ENCODE data around the gene FADS2.

The FADS2 gene

GRCh38 chr11:61851113-61851899 lies 23.2 kb downstream of the FADS2 start:
- no peak for FAIRE-seq

- FAIRE-seq, result no peak
Observed at GRCh38 chr11:61851900-61852295, 23.8 kb downstream of the FADS2 start.

- no peak for FAIRE-seq
Observed at GRCh38 chr11:61853698-61854169, 25.6 kb downstream of the FADS2 start.

- FAIRE-seq, result no peak
Observed at GRCh38 chr11:61854206-61854895, 26.3 kb downstream of the FADS2 start.

- no peak for FAIRE-seq
Observed at GRCh38 chr11:61854966-61855714, 27.0 kb downstream of the FADS2 start.

- FAIRE-seq, result no peak
Observed at GRCh38 chr11:61855939-61856680, 28.0 kb downstream of the FADS2 start.

GRCh38 chr11:61860054-61860903 lies 32.2 kb downstream of the FADS2 start:
- no peak for FAIRE-seq

- FAIRE-seq, result no peak
Observed at GRCh38 chr11:61861634-61862033, 33.5 kb downstream of the FADS2 start.

- no peak for FAIRE-seq
Observed at GRCh38 chr11:61862714-61863547, 34.8 kb downstream of the FADS2 start.

- FAIRE-seq, result no peak
Observed at GRCh38 chr11:61863548-61864081, 35.5 kb downstream of the FADS2 start.

GRCh38 chr11:61864814-61865775 lies 37.0 kb downstream of the FADS2 start:
- no peak for FAIRE-seq

GRCh38 chr11:61866231-61866957 lies 38.3 kb downstream of the FADS2 start:
- no peak for FAIRE-seq

- no peak for FAIRE-seq
Observed at GRCh38 chr11:61866958-61867343, 38.9 kb downstream of the FADS2 start.

- FAIRE-seq, result no peak
Observed at GRCh38 chr11:61868571-61869428, 40.7 kb downstream of the FADS2 start.

- FAIRE-seq, result no peak
Observed at GRCh38 chr11:61869429-61869707, 41.3 kb downstream of the FADS2 start.

- FAIRE-seq, result no peak
Observed at GRCh38 chr11:61869708-61870451, 41.8 kb downstream of the FADS2 start.

GRCh38 chr11:61870541-61871031 lies 42.5 kb downstream of the FADS2 start:
- no peak for FAIRE-seq

Data from A204.1 (cell line).